Neural cell (in vitro differentiated cells): Measurements from ENCODE around the gene UBN1. TPM values are rescaled to one million over a fixed set of nuclear protein-coding genes. Genes with fewer than 3 reads are reported as not detected.

Experiments used
- H2AFZ ChIP-seq: fragments of 200-600, 300-800 bp; sonication (generic), shearing (Covaris generic); 2 replicates; pipeline ENCODE4 v1.6.0; 2014; ENCODE audit warnings: low read depth, mild to moderate bottlenecking, antibody characterized with exemption, low read length, moderate library complexity
- H3F3A ChIP-seq: fragments of 200-600 bp; shearing (Covaris generic); 2 replicates; pipeline ENCODE4 v1.6.1; 2016; ENCODE audit warnings: mild to moderate bottlenecking, moderate library complexity, mixed read lengths, antibody characterized with exemption, low read length; ENCODE audit not compliant: insufficient read depth, poor library complexity, severe bottlenecking
- H3K27ac ChIP-seq: fragments of 200-600, 300-800 bp; sonication (generic), shearing (Covaris generic); 2 replicates; pipeline ENCODE4 v1.5.1; 2014; ENCODE audit warnings: mild to moderate bottlenecking, low read length, moderate library complexity
- H3K27me3 ChIP-seq: fragments of 300-800, 200-600 bp; sonication (generic), shearing (Covaris generic); 2 replicates; pipeline ENCODE4 v1.6.0; 2014; ENCODE audit warnings: mild to moderate bottlenecking, low read depth, low read length, moderate library complexity; ENCODE audit not compliant: insufficient read depth
- H3K36me3 ChIP-seq: fragments of 300-800, 200-600 bp; sonication (generic), shearing (Covaris generic); 2 replicates; pipeline ENCODE4 v1.5.1; 2014; ENCODE audit warnings: mild to moderate bottlenecking, antibody characterized with exemption, low read length, moderate library complexity; ENCODE audit not compliant: insufficient read depth
- H3K4me2 ChIP-seq: fragments of 300-800, 200-600 bp; sonication (generic), shearing (Covaris generic); 2 replicates; pipeline ENCODE4 v1.6.0; 2014; ENCODE audit warnings: mild to moderate bottlenecking, low read length
- H3K4me3 ChIP-seq: fragments of 300-800, 200-600 bp; sonication (generic), shearing (Covaris generic); 2 replicates; pipeline ENCODE4 v1.5.1; 2014; ENCODE audit warnings: mild to moderate bottlenecking, low read length, moderate library complexity
- H3K79me2 ChIP-seq: fragments of 200-600 bp; shearing (Covaris generic); replicated peaks from 2 replicates; pipeline ENCODE4 v1.6.0; 2014; ENCODE audit warnings: mild to moderate bottlenecking, low read length, moderate library complexity; ENCODE audit not compliant: insufficient read depth
- H3K9ac ChIP-seq: fragments of 300-800, 200-600 bp; sonication (generic), shearing (Covaris generic); 2 replicates; pipeline ENCODE4 v1.6.1; 2016; ENCODE audit warnings: mild to moderate bottlenecking, low read length, mixed read lengths
- H3K9me2 ChIP-seq: fragments of 200-600 bp; shearing (Covaris generic); 2 replicates; pipeline ENCODE4 v1.6.1; 2016; ENCODE audit warnings: mild to moderate bottlenecking, low read length, mixed read lengths; ENCODE audit not compliant: insufficient read depth
- H3K9me3 ChIP-seq: fragments of 200-600, 300-800 bp; sonication (generic), shearing (Covaris generic); 2 replicates; pipeline ENCODE4 v1.6.1; 2016; ENCODE audit warnings: mild to moderate bottlenecking, mixed run types, low read length, moderate library complexity, mixed read lengths
- H4K20me1 ChIP-seq: fragments of 200-600 bp; shearing (Covaris generic); 2 replicates; pipeline ENCODE4 v1.6.1; 2016; ENCODE audit warnings: mild to moderate bottlenecking, mixed run types; ENCODE audit not compliant: insufficient read depth
- EP300 ChIP-seq: fragments of 450-650 bp; conservative IDR thresholded peaks from 2 replicates; pipeline ENCODE4 v1.6.1; 2014; ENCODE audit warnings: antibody characterized with exemption, mild to moderate bottlenecking, moderate library complexity; ENCODE audit not compliant: poor library complexity, severe bottlenecking
- EZH2 ChIP-seq: fragments of 200-600, 300-800 bp; shearing (Covaris generic), sonication (generic); IDR thresholded peaks from 2 replicates; pipeline ENCODE4 v1.6.1; 2014; ENCODE audit warnings: antibody characterized with exemption, low read length, borderline replicate concordance, mild to moderate bottlenecking; ENCODE audit not compliant: insufficient read depth, poor library complexity, severe bottlenecking
- MXI1 ChIP-seq: fragments of 450-650 bp; conservative IDR thresholded peaks from 2 replicates; pipeline ENCODE4 v1.6.1; 2014; ENCODE audit warnings: antibody characterized with exemption, mild to moderate bottlenecking; ENCODE audit not compliant: poor library complexity, severe bottlenecking
- POLR2AphosphoS5 ChIP-seq: IDR thresholded peaks from 2 replicates; pipeline ENCODE4 v1.6.1; 2012
- RAD21 ChIP-seq: fragments of 450-650 bp; conservative IDR thresholded peaks from 2 replicates; pipeline ENCODE4 v1.6.1; 2014; ENCODE audit warnings: antibody characterized with exemption, mild to moderate bottlenecking, moderate library complexity
- SMC3 ChIP-seq: fragments of 450-650 bp; conservative IDR thresholded peaks from 2 replicates; pipeline ENCODE4 v1.6.1; 2014; ENCODE audit warnings: antibody characterized with exemption, mild to moderate bottlenecking, moderate library complexity; ENCODE audit not compliant: poor library complexity
- TAF1 ChIP-seq: IDR thresholded peaks from 2 replicates; pipeline ENCODE4 v1.6.1; 2012; ENCODE audit warnings: low read depth
- polyA plus RNA-seq: library from polyadenylated mRNA; depleted of rRNA; stranded (reverse); fragments of >200 nt; gene quantifications from 2 replicates; pipeline ENCODE4 v1.2.3, GENCODE V29; 2014
- TF ChIP-seq, protein P1 (sequence below): fragments of 450-650 bp; IDR thresholded peaks from 2 replicates; pipeline ENCODE4 v1.5.1; 2014; ENCODE audit warnings: antibody characterized with exemption, mild to moderate bottlenecking, moderate library complexity; ENCODE audit not compliant: poor library complexity, severe bottlenecking
- TF ChIP-seq, protein P2 (sequence below): IDR thresholded peaks from 2 replicates; pipeline ENCODE4 v1.6.1; 2012; ENCODE audit warnings: borderline replicate concordance

Gene UBN1
- polyA plus RNA-seq, 1 donor from 2014 or later, result 17.1 TPM

DNA sequence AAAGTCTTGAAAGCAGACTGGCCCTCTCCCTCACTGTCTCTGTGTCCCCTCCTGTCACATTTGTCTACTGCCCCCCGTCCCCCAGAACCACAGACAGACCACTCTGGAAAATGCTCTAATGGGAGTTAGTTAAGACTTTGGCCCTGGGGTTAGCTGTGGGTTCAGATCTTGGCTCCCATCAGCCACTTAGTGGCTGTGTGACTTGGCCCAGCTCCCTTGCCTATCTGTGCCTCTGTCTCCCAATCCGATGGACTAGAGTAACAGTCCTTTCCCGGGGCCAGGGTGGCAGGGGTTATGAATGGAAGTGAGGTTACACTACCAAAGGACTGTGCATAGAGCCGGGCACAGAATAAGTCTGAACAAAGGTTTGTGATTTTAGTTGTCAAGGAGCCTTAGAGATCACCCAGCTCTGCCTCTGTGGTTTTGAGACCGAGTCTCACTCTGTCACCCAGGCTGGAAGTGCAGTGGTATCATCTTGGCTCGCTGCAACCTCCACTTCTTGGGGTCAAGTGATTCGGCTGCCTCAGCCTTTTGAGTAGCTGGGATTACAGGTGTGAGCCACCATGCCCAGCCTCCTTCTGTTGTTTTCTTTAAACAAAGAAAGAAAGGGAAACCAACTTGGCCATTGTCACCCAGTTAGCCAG, 66.0 kb downstream of the UBN1 start:
- Histone ChIP-seq H3K79me2 (no peaks in the 10 kb centered on the region), H3K9me2 (no peaks in the 10 kb centered on the region), H3K4me2 (no peak overlapping the region), H3K36me3 (no peaks in the 10 kb centered on the region), H3K27me3 (no peaks in the 10 kb centered on the region), H3F3A (no peaks in the 10 kb centered on the region), H3K9me3 (no peaks in the 10 kb centered on the region), H3K4me3 (no peak overlapping the region), H3K27ac (no peak overlapping the region), H2AFZ (no peak overlapping the region), H4K20me1 (no peaks in the 10 kb centered on the region), H3K9ac (no peak overlapping the region)
- TF ChIP-seq TAF1 (no peak), EP300 (no peak), POLR2AphosphoS5 (no peak), EZH2 (no peak), RAD21 (no peak), SMC3 (no peak), MXI1 (no peak)
- TF ChIP-seq, protein P1, sequence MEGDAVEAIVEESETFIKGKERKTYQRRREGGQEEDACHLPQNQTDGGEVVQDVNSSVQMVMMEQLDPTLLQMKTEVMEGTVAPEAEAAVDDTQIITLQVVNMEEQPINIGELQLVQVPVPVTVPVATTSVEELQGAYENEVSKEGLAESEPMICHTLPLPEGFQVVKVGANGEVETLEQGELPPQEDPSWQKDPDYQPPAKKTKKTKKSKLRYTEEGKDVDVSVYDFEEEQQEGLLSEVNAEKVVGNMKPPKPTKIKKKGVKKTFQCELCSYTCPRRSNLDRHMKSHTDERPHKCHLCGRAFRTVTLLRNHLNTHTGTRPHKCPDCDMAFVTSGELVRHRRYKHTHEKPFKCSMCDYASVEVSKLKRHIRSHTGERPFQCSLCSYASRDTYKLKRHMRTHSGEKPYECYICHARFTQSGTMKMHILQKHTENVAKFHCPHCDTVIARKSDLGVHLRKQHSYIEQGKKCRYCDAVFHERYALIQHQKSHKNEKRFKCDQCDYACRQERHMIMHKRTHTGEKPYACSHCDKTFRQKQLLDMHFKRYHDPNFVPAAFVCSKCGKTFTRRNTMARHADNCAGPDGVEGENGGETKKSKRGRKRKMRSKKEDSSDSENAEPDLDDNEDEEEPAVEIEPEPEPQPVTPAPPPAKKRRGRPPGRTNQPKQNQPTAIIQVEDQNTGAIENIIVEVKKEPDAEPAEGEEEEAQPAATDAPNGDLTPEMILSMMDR, result no peak
- TF ChIP-seq, protein P2, sequence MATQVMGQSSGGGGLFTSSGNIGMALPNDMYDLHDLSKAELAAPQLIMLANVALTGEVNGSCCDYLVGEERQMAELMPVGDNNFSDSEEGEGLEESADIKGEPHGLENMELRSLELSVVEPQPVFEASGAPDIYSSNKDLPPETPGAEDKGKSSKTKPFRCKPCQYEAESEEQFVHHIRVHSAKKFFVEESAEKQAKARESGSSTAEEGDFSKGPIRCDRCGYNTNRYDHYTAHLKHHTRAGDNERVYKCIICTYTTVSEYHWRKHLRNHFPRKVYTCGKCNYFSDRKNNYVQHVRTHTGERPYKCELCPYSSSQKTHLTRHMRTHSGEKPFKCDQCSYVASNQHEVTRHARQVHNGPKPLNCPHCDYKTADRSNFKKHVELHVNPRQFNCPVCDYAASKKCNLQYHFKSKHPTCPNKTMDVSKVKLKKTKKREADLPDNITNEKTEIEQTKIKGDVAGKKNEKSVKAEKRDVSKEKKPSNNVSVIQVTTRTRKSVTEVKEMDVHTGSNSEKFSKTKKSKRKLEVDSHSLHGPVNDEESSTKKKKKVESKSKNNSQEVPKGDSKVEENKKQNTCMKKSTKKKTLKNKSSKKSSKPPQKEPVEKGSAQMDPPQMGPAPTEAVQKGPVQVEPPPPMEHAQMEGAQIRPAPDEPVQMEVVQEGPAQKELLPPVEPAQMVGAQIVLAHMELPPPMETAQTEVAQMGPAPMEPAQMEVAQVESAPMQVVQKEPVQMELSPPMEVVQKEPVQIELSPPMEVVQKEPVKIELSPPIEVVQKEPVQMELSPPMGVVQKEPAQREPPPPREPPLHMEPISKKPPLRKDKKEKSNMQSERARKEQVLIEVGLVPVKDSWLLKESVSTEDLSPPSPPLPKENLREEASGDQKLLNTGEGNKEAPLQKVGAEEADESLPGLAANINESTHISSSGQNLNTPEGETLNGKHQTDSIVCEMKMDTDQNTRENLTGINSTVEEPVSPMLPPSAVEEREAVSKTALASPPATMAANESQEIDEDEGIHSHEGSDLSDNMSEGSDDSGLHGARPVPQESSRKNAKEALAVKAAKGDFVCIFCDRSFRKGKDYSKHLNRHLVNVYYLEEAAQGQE, result no peak

DNA sequence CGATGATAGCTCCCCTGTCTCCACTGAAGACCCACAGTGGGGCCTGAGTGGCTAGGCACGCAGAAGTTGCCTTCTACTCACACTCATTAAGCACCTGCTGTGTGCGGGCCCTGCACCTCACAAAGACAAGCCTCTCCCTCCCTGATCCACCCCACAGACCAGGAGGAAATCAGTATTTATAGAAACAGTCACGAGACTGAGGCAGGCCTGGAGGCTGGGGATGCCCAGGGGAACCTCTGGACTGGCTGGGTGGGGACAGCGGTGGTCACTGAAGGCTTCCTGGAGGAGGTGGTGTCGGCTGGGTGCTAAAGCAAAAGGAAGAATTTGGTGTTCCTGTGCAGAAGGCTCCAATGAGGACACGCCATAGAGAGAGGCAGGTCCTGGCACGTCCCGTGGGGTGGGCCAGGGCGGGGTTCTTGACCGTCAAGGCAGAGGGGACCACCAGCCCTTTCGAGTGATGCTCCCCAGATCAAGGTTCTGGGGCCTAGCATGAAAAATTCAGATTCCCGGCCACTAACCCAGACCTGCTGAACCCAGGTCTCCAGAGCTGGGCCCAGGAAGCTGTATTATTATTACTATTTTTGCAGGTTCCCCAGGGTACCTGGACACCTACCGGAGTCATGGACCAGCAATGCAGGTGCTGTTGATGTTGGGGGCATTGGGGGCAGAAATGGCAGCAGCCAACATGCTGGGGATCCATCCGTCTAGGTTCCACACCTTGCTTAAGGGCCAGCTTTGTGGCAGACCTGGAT, 66.7 kb downstream of the UBN1 start:
- TF ChIP-seq MXI1 (no peak), TAF1 (no peak), SMC3 (no peak), RAD21 (no peak), EZH2 (no peak), POLR2AphosphoS5 (no peak), EP300 (no peak)
- TF ChIP-seq, protein P2, result no peak
- TF ChIP-seq, protein P1, result no peak
- no peak overlapping the region for H3K4me3 ChIP-seq

More for the DNA sequence above, 66.7 kb downstream of the UBN1 start:
- Histone ChIP-seq H3F3A (no peaks in the 10 kb centered on the region), H3K27ac (no peak overlapping the region), H3K4me2 (no peak overlapping the region), H4K20me1 (no peaks in the 10 kb centered on the region), H3K9me3 (no peaks in the 10 kb centered on the region), H3K9me2 (no peaks in the 10 kb centered on the region), H3K36me3 (no peaks in the 10 kb centered on the region), H3K79me2 (no peaks in the 10 kb centered on the region), H3K9ac (no peak overlapping the region), H2AFZ (no peak overlapping the region), H3K27me3 (no peaks in the 10 kb centered on the region)
